CD14-positive monocyte (primary cell): ENCODE measurements around the gene KAZN. TPM values are rescaled to one million over a fixed set of nuclear protein-coding genes. Genes with fewer than 3 reads are reported as not detected.

ENCODE experiments used
- DNase-seq, 3 donors: peaks; one replicate each; pipeline ENCODE4 v3.0.0-alpha.2; 2011 to 2022
- H2AFZ ChIP-seq: 2 replicates; pipeline ENCODE4 v1.6.0; 2012; ENCODE audit warnings: mild to moderate bottlenecking, low read depth, low read length, inconsistent platforms; ENCODE audit not compliant: insufficient read depth, poor library complexity, severe bottlenecking
- H3K27ac ChIP-seq, 2 donors: 1 replicate in 1 of 2; 2 replicates in 1 of 2; pipeline ENCODE4 v1.5.1; 2012 to 2013; ENCODE audit warnings: low read length in 2 of 2, control low read depth in 1 of 2, inconsistent platforms in 1 of 2, low read depth in 1 of 2, mild to moderate bottlenecking in 1 of 2
- H3K27me3 ChIP-seq, 2 donors: one replicate each; pipeline versions ENCODE4 v1.6.0 to v1.6.1; 2011 to 2013; ENCODE audit warnings: low read length in 2 of 2; ENCODE audit not compliant: control insufficient read depth in 2 of 2, insufficient read depth in 2 of 2
- H3K36me3 ChIP-seq, 2 donors: replicated peaks in 1 of 2; 1 replicate in 1 of 2; 2 replicates in 1 of 2; pipeline versions ENCODE4 v1.5.1 to v1.6.1; 2012 to 2013; ENCODE audit warnings: low read length in 2 of 2, control low read depth in 1 of 2, inconsistent platforms in 1 of 2, mild to moderate bottlenecking in 1 of 2; ENCODE audit not compliant: insufficient read depth in 2 of 2, control insufficient read depth in 1 of 2
- H3K4me1 ChIP-seq, 2 donors: 1 replicate in 1 of 2; 2 replicates in 1 of 2; pipeline versions ENCODE4 v1.5.1 to v1.6.1; 2012 to 2013; ENCODE audit warnings: low read length in 2 of 2, control low read depth in 1 of 2, inconsistent platforms in 1 of 2, mild to moderate bottlenecking in 1 of 2, moderate library complexity in 1 of 2; ENCODE audit not compliant: insufficient read depth in 2 of 2, control insufficient read depth in 1 of 2
- H3K4me2 ChIP-seq: replicated peaks from 2 replicates; pipeline ENCODE3; 2012; ENCODE audit warnings: low read length, moderate library complexity, mild to moderate bottlenecking; ENCODE audit not compliant: poor library complexity, severe bottlenecking; ENCODE audit errors: extremely low read depth
- H3K4me3 ChIP-seq, 3 experiments: fragments of 200-600 bp in 1 of 3; sonication (generic) in 1 of 3; replicated peaks in 1 of 3; 1 replicate in 2 of 3; 2 replicates in 1 of 3; pipeline ENCODE4 v1.5.1; 2011 to 2013; ENCODE audit warnings: low read length in 3 of 3, mild to moderate bottlenecking in 3 of 3, control low read depth in 2 of 3, low read depth in 2 of 3, inconsistent platforms in 1 of 3, moderate library complexity in 1 of 3
- H3K79me2 ChIP-seq: 2 replicates; pipeline ENCODE4 v1.6.0; 2012; ENCODE audit warnings: mild to moderate bottlenecking, control low read depth, inconsistent platforms, low read length, moderate library complexity; ENCODE audit not compliant: insufficient read depth
- H3K9ac ChIP-seq: 2 replicates; pipeline ENCODE4 v1.6.0; 2017; ENCODE audit warnings: low read length, mild to moderate bottlenecking; ENCODE audit not compliant: insufficient read depth, poor library complexity, severe bottlenecking
- H3K9me3 ChIP-seq, 2 donors: replicated peaks in 1 of 2; 1 replicate in 1 of 2; 2 replicates in 1 of 2; pipeline versions ENCODE4 v1.5.1 to v1.6.1; 2012 to 2013; ENCODE audit warnings: low read length in 2 of 2, control low read depth in 1 of 2; ENCODE audit not compliant: control insufficient read depth in 1 of 2, insufficient read depth in 1 of 2
- H4K20me1 ChIP-seq: 2 replicates; pipeline ENCODE4 v1.6.0; 2012; ENCODE audit warnings: mild to moderate bottlenecking, low read length, control low read depth, moderate library complexity; ENCODE audit not compliant: insufficient read depth
- H3K27ac Mint-ChIP-seq, 7 donors: one replicate each; pipeline ENCODE4 v1.8.0; 2020; ENCODE audit warnings: mild to moderate bottlenecking in 7 of 7, mixed read lengths in 7 of 7, moderate library complexity in 6 of 7, inconsistent platforms in 2 of 7
- H3K27me3 Mint-ChIP-seq, 3 donors: one replicate each; pipeline ENCODE4 v1.8.0; 2021 to 2022; ENCODE audit warnings: low read depth in 3 of 3, mild to moderate bottlenecking in 3 of 3, mixed read lengths in 3 of 3, moderate library complexity in 3 of 3, inconsistent platforms in 1 of 3
- H3K36me3 Mint-ChIP-seq, 2 donors: one replicate each; pipeline ENCODE4 v1.8.0; 2020; ENCODE audit warnings: mixed read lengths in 2 of 2, inconsistent platforms in 1 of 2, mild to moderate bottlenecking in 1 of 2
- H3K4me1 Mint-ChIP-seq: one replicate; pipeline ENCODE4 v1.8.0; 2020; ENCODE audit warnings: mild to moderate bottlenecking, mixed read lengths
- H3K4me3 Mint-ChIP-seq, 2 donors: one replicate each; pipeline ENCODE4 v1.8.0; 2020; ENCODE audit warnings: mild to moderate bottlenecking in 2 of 2, mixed read lengths in 2 of 2, moderate library complexity in 1 of 2
- H3K9me3 Mint-ChIP-seq, 7 donors: one replicate each; pipeline ENCODE4 v1.8.0; 2020 to 2022; ENCODE audit warnings: mixed read lengths in 7 of 7, mild to moderate bottlenecking in 6 of 7, moderate library complexity in 6 of 7, inconsistent platforms in 2 of 7
- CTCF ChIP-seq: fragments of 200-600 bp; IDR thresholded peaks from one replicate; pipeline ENCODE4 v1.8.0; 2022; ENCODE audit warnings: antibody characterized with exemption, mild to moderate bottlenecking
- WGBS: methylation state at CpG from one replicate; pipeline ENCODE4 v1.1.5; 2013; ENCODE audit warnings: missing lambda C conversion rate; ENCODE audit not compliant: insufficient coverage; 5-methylcytosine and 5-hydroxymethylcytosine counted together
- intact Hi-C, 2 donors: fragments of 100-400 bp; cut with micrococcal nuclease; formaldehyde crosslinking; loops; one replicate each; pipeline versions ENCODE4 v1.15.0 to v1.15.1; 2023
- polyA plus RNA-seq, 3 donors: library from polyadenylated mRNA; depleted of rRNA in 1 of 3; unstranded in 2 of 3; stranded (reverse) in 1 of 3; fragments of 300-500 nt in 2 of 3; fragments of >200 nt in 1 of 3; fragmentation: Illumina TruSeq in 2 of 3; gene quantifications; 1 replicate in 2 of 3; 2 replicates in 1 of 3; pipeline ENCODE4 v1.2.3, GENCODE V29; 2012 to 2021

KAZN gene
- polyA plus RNA-seq, 3 donors, result not detected

GRCh38 chr1:14925336-14926136 is 327.1 kb downstream of the KAZN start:
- Histone ChIP-seq H3K9me3 (peaks cover 0 to 16% of the 10 kb centered on the region in 2 donors), H4K20me1 (no peaks in the 10 kb centered on the region), H3K79me2 (no peaks in the 10 kb centered on the region), H3K9ac (no peak overlapping the region), H3K36me3 (no peaks in the 10 kb centered on the region), H3K27ac (no peak overlapping the region), H3K4me1 (peaks cover 8% of the 10 kb centered on the region in 2 donors), H3K4me3 (no peak overlapping the region), H2AFZ (no peak overlapping the region), H3K27me3 (peaks cover 21 to 51% of the 10 kb centered on the region in 2 donors), H3K4me2 (peak overlapping the region; percentile 59)
- DNase-seq, result no peak
- intact Hi-C loops, result no loop called here
- no CpG with 5 or more reads among the region's 12 CpGs for WGBS
- H3K9me3 Mint-ChIP-seq, result peaks cover 0 to 11% (median 3%) of the 10 kb centered on the region in 7 donors
- peaks cover 0 to 3% of the 10 kb centered on the region in 2 donors for H3K36me3 Mint-ChIP-seq
- peak overlapping the region in 1 of 2 donors; percentile 72 for H3K4me3 Mint-ChIP-seq
- peaks cover 9% of the 10 kb centered on the region for H3K4me1 Mint-ChIP-seq
- H3K27me3 Mint-ChIP-seq, result peaks cover 45 to 65% (median 51%) of the 10 kb centered on the region in 3 donors
- no peak for TF ChIP-seq CTCF
- H3K27ac Mint-ChIP-seq, result no peak overlapping the region

GRCh38 chr1:14926229-14926628 is 327.7 kb downstream of the KAZN start:
- Histone ChIP-seq H3K9me3 (peaks cover 0 to 16% of the 10 kb centered on the region in 2 donors), H4K20me1 (no peaks in the 10 kb centered on the region), H3K4me2 (no peak overlapping the region), H3K27me3 (peaks cover 21 to 51% of the 10 kb centered on the region in 2 donors), H3K36me3 (no peaks in the 10 kb centered on the region), H3K9ac (no peak overlapping the region), H3K4me3 (no peak overlapping the region), H2AFZ (no peak overlapping the region), H3K4me1 (peaks cover 8% of the 10 kb centered on the region in 2 donors), H3K27ac (no peak overlapping the region), H3K79me2 (no peaks in the 10 kb centered on the region)
- Mint-ChIP-seq H3K4me3 (peak overlapping the region in 1 of 2 donors; percentile 67), H3K9me3 (peaks cover 0 to 11% (median 3%) of the 10 kb centered on the region in 7 donors), H3K36me3 (peaks cover 0 to 3% of the 10 kb centered on the region in 2 donors), H3K27ac (no peak overlapping the region), H3K4me1 (peaks cover 9% of the 10 kb centered on the region), H3K27me3 (peaks cover 43 to 62% (median 51%) of the 10 kb centered on the region in 3 donors)
- no peak for DNase-seq
- 79% methylated on average over 2 of the region's 3 CpGs for WGBS
- no peak for TF ChIP-seq CTCF
- intact Hi-C loops, result no loop called here
